Upper lobe of right lung (tissue), 1 donor: ENCODE results near the gene LRRC25. TPM values are rescaled to one million over a fixed set of nuclear protein-coding genes. Genes with fewer than 3 reads are reported as not detected.

Experiments used
- ATAC-seq: fragments of 200-7000 bp; cut with Tn5 transposase; one replicate; pipeline ENCODE4 v1.9.1; 2020; ENCODE audit warnings: mild to moderate bottlenecking, moderate library complexity
- DNase-seq: peaks from one replicate; pipeline ENCODE4 v3.0.0-alpha.2; 2020
- H3K27ac ChIP-seq: fragments of 200-600 bp; one replicate; pipeline ENCODE4 v1.8.0; 2022
- H3K27me3 ChIP-seq: fragments of 200-600 bp; one replicate; pipeline ENCODE4 v1.8.0; 2022; ENCODE audit warnings: mild to moderate bottlenecking
- H3K36me3 ChIP-seq: fragments of 200-600 bp; one replicate; pipeline ENCODE4 v1.8.0; 2022
- H3K4me1 ChIP-seq: fragments of 200-600 bp; one replicate; pipeline ENCODE4 v1.8.0; 2022
- H3K4me3 ChIP-seq: fragments of 200-600 bp; one replicate; pipeline ENCODE4 v1.8.0; 2022; ENCODE audit warnings: mild to moderate bottlenecking
- H3K9me3 ChIP-seq: fragments of 200-600 bp; one replicate; pipeline ENCODE4 v1.8.0; 2022
- intact Hi-C: fragments of 100-400 bp; cut with DNase I; formaldehyde crosslinking; loops from one replicate; pipeline ENCODE4 v1.11.0; 2022
- total RNA-seq: library from RNA; stranded (reverse); fragmentation: NEBNext Ultra II Directional; extraction: Animal tissue kit (Norgen Biotek cat#: 25700); gene quantifications from one replicate; pipeline ENCODE4 v1.2.1, GENCODE V29; 2021
- TF ChIP-seq, protein P1 (sequence below): fragments of 200-600 bp; IDR thresholded peaks from one replicate; pipeline ENCODE4 v1.8.0; 2022; ENCODE audit warnings: antibody characterized with exemption
- donor health status: DM: no; HTN: yes; CAD: no; lungs with severe emphysema.

LRRC25 gene
- total RNA-seq, 1 donor from 2014 or later = 22.7 TPM

DNA sequence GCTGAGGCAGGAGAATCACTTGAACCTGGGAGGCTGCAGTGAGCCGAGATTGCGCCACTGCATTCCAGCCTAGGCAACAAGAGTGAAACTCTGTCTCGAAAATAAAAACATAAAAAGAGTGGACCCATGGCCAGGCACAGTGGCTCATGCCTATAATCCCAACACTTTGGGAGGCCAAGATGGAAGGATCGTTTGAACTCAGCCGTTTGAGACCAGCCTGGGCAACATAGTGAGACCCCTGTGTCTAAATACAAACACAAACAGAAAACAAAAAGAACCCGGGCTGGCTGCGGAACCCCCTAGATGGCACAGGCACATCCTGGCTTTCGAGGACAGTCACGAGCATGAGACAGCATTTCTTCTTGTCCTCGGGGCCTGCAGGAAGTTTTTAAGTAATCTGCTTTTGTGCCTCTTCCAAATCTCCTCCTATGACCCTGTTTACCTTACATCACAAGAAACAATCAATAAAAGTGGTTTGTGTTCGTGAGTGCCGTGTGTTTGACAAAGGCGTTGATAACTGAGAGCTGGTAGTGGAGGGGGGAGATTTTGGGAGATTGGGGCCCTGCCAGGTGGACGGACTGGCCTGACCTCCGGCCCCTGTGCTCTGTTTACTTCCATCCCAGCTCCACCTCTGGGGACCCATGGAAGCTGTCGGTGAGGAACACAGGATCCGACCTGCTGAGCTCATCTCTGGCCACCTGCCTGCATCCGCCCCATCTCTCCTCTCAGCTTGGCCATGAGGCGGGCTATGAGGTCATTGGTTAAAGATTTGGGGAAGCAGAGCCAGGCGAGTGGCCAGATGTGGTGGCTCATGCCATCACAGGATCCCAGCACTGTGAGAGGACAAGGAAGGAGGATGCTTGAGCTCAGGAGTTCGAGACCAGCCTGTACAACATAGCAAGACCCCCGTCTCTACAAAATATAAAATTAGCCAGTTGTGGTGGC, 17.3 kb downstream of the LRRC25 start:
- intact Hi-C loops = no loop called here

DNA sequence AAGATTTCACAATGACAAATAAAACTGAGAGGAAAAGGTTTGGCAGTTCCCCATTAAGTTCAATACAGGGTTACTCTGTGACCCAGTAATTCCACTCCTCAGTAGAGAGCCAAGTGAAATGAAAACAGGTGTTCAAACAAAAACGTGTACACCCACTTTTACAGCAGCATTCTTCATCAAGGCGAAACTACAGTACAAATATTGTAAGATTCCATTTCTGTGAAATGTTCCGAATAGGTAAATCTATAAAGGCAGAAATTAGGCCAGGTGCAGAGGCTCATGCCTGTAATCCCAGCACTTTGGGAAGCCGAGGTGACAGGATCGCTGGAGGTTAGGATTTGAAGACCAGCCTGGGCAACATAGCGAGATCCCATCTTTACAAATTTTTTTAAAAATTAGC, 20.4 kb downstream of the LRRC25 start:
- intact Hi-C loops = no loop called here
- H3K27ac ChIP-seq = peak overlapping the region; percentile 68
- H3K27me3 ChIP-seq = no peaks in the 10 kb centered on the region
- peak; percentile 22 for ATAC-seq
- H3K4me1 ChIP-seq = peaks cover 52% of the 10 kb centered on the region
- no peak for DNase-seq
- H3K4me3 ChIP-seq = no peak overlapping the region
- TF ChIP-seq, protein P1, sequence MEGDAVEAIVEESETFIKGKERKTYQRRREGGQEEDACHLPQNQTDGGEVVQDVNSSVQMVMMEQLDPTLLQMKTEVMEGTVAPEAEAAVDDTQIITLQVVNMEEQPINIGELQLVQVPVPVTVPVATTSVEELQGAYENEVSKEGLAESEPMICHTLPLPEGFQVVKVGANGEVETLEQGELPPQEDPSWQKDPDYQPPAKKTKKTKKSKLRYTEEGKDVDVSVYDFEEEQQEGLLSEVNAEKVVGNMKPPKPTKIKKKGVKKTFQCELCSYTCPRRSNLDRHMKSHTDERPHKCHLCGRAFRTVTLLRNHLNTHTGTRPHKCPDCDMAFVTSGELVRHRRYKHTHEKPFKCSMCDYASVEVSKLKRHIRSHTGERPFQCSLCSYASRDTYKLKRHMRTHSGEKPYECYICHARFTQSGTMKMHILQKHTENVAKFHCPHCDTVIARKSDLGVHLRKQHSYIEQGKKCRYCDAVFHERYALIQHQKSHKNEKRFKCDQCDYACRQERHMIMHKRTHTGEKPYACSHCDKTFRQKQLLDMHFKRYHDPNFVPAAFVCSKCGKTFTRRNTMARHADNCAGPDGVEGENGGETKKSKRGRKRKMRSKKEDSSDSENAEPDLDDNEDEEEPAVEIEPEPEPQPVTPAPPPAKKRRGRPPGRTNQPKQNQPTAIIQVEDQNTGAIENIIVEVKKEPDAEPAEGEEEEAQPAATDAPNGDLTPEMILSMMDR = no peak
- no peaks in the 10 kb centered on the region for H3K36me3 ChIP-seq
- no peaks in the 10 kb centered on the region for H3K9me3 ChIP-seq

More for the DNA sequence above, 17.3 kb downstream of the LRRC25 start:
- DNase-seq (peak; percentile 88), ATAC-seq (peak; percentile 84)
- Histone ChIP-seq H3K36me3 (no peaks in the 10 kb centered on the region), H3K4me3 (no peak overlapping the region), H3K27ac (peak overlapping the region; percentile 76), H3K4me1 (peaks cover 40% of the 10 kb centered on the region), H3K9me3 (no peaks in the 10 kb centered on the region), H3K27me3 (no peaks in the 10 kb centered on the region)
- TF ChIP-seq, protein P1 = no peak

DNA sequence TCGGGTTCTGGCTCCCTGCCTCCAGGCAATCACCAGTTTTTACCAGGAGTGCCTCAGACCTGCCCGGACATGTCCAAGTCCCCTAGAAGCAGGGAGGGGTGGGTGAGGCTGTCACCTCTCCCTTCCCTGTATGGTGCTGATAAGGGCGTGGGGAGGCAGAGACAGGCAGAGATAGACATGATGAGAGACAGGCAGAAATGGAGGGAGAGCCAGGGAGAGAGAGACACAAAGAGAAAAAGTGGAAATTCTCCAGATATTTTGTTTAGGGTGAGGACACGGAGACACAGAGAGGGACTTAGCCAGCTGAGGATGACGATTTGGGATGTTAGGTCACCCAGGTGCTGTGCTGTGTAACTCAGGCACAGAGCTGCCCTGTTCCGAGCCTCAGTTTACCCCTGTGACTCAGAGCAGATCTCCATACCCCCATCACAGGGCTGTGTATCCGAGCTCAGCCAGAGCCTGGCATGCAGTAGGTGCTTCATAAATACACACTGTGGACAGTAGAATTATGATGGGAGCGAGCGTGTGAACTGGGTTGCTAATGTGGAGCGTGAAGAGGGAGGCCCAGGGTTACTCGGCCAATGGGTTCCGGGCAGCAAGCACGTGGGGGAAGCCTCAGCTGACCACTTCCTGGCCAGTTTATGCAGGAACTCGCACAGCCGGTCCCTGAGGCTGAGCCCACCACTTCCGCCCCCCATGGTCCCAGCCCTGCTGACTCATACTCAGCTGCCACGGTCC, 23.4 kb downstream of the LRRC25 start:
- intact Hi-C loops = no loop called here
- TF ChIP-seq, protein P1 = no peak
- H3K27ac ChIP-seq = peak overlapping the region; percentile 81
- no peaks in the 10 kb centered on the region for H3K9me3 ChIP-seq
- H3K4me3 ChIP-seq = no peak overlapping the region
- ATAC-seq (peak; percentile 97), DNase-seq (peak; percentile 96)
- H3K4me1 ChIP-seq = peaks cover 42% of the 10 kb centered on the region
- H3K36me3 ChIP-seq = no peaks in the 10 kb centered on the region
- no peaks in the 10 kb centered on the region for H3K27me3 ChIP-seq

DNA sequence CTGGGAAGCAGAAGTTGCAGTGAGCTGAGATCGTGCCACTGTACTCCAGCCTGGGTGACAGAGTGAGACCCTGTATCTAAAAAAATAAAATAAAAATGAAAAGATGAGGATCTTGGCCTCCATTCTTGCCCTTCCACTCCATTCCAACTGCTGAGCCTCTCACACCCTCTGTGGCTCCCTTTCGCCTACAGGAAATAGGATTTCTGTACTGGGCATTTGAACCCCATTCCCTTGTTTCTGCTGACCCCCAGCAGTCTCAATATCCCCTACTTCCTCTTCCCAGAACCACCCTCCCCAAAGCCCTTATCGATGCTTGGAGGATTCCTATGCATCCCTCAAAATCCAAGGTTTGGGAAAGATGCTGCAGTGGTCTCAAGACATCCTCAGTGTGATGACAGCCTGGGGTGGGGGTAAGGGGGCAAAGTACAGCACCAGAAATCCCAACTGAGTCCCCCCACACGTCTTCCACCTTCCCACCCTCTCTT, 24.0 kb downstream of the LRRC25 start:
- DNase-seq (no peak), ATAC-seq (no peak)
- Histone ChIP-seq H3K4me3 (no peak overlapping the region), H3K27me3 (no peaks in the 10 kb centered on the region), H3K27ac (peak overlapping the region; percentile 81), H3K9me3 (no peaks in the 10 kb centered on the region), H3K4me1 (peaks cover 36% of the 10 kb centered on the region), H3K36me3 (no peaks in the 10 kb centered on the region)
- intact Hi-C loops = no loop called here
- TF ChIP-seq, protein P1 = no peak

DNA sequence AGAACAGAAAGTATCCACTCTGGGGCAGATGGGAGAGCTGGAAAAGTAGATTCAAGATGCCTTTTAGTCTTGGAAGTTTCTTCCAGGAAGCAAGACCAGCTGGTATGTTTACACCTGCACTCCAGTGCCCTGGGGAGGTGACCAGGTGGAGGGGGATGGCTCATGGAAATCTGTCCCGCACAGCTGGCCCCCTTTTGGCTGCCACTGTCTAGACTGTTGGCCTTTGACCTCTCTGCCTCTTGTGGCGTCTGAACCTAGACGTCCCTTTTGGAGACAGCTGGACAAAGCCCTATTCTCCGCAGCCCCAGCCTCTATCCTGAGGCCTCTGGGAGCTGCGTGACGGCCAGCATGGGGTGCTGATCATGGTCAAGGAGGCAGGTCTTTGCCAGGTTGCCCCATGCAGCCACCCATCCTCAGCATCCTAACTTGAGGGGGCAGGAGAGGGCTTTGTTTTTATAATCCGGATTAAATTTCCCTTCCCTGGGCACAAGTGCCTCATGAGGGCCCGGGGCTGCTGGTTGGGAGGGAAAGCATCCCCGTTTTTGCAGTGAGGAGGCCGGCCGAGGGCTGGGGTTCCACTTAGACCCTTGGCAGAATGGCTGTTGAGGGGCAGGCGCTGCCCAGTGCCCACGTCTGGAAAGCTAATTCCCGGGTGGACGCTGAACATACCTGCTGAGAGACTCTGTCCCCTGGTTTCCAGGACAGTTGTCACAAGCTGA, 28.8 kb downstream of the LRRC25 start:
- ATAC-seq = peak; percentile 46
- peaks cover under 1% of the 10 kb centered on the region for H3K36me3 ChIP-seq
- no peaks in the 10 kb centered on the region for H3K9me3 ChIP-seq
- DNase-seq = no peak
- intact Hi-C loops = no loop called here
- peaks cover 32% of the 10 kb centered on the region for H3K4me1 ChIP-seq
- H3K27me3 ChIP-seq = no peaks in the 10 kb centered on the region
- no peak overlapping the region for H3K4me3 ChIP-seq
- H3K27ac ChIP-seq = peak overlapping the region; percentile 45
- TF ChIP-seq, protein P1 = no peak
